GM18505 (cell line): ENCODE data around the gene THRAP3.
"Not testable (repeated sequence)": the region's sequence is repeated elsewhere in the genome, so short reads cannot be mapped to it uniquely, and the experiment has no call there.

ENCODE experiments used
- ATAC-seq: cut with Tn5 transposase; IDR thresholded peaks from one replicate; pipeline ENCODE4 v1.9.1; 2021; ENCODE audit not compliant: unreplicated experiment
- POLR2A ChIP-seq: IDR thresholded peaks from 4 replicates; pipeline ENCODE4 v1.6.1; 2011; ENCODE audit warnings: borderline replicate concordance; ENCODE audit not compliant: insufficient read depth, insufficient read length; ENCODE audit errors: extremely low read depth

THRAP3 gene

GRCh38 chr1:36239941-36240637 lies 15.8 kb downstream of the THRAP3 start:
- TF ChIP-seq POLR2A: no peak
- no peak for ATAC-seq

- no peak for TF ChIP-seq POLR2A
- ATAC-seq: no peak
Measured at GRCh38 chr1:36247538-36247937, 23.3 kb downstream of the THRAP3 start.

- no peak for TF ChIP-seq POLR2A
- no peak for ATAC-seq
Measured at GRCh38 chr1:36248250-36248894, 24.1 kb downstream of the THRAP3 start.

GRCh38 chr1:36251794-36252481 lies 27.7 kb downstream of the THRAP3 start:
- ATAC-seq: no peak
- no peak for TF ChIP-seq POLR2A

- ATAC-seq: not testable (repeated sequence)
Measured at GRCh38 chr1:36252482-36252824, 28.2 kb downstream of the THRAP3 start.

GRCh38 chr1:36253161-36253862 lies 29.1 kb downstream of the THRAP3 start:
- ATAC-seq: no peak
- no peak for TF ChIP-seq POLR2A

- TF ChIP-seq POLR2A: no peak
- no peak for ATAC-seq
Measured at GRCh38 chr1:36256558-36257374, 32.5 kb downstream of the THRAP3 start.

- ATAC-seq: no peak
- TF ChIP-seq POLR2A: no peak
Measured at GRCh38 chr1:36257375-36257767, 33.1 kb downstream of the THRAP3 start.

GRCh38 chr1:36258960-36259344 lies 34.7 kb downstream of the THRAP3 start:
- ATAC-seq: no peak

GRCh38 chr1:36268981-36269380 lies 44.7 kb downstream of the THRAP3 start:
- TF ChIP-seq POLR2A: no peak
- ATAC-seq: no peak

More at GRCh38 chr1:36258960-36259344, 34.7 kb downstream of the THRAP3 start:
- TF ChIP-seq POLR2A: no peak

- ATAC-seq: no peak
Measured at GRCh38 chr1:36269408-36269838, 45.2 kb downstream of the THRAP3 start.

GRCh38 chr1:36273024-36273423 lies 48.8 kb downstream of the THRAP3 start:
- no peak for TF ChIP-seq POLR2A
- ATAC-seq: no peak

More at GRCh38 chr1:36269408-36269838, 45.2 kb downstream of the THRAP3 start:
- no peak for TF ChIP-seq POLR2A

GRCh38 chr1:36274201-36274600 lies 50.0 kb downstream of the THRAP3 start:
- TF ChIP-seq POLR2A: no peak
- no peak for ATAC-seq

- no peak for ATAC-seq
- TF ChIP-seq POLR2A: no peak
Measured at GRCh38 chr1:36276688-36277087, 52.4 kb downstream of the THRAP3 start.
